CD14-positive monocyte (primary cell): ENCODE measurements around the gene SNAI1. TPM values are rescaled to one million over a fixed set of nuclear protein-coding genes. Genes with fewer than 3 reads are reported as not detected.

Experiments used
- DNase-seq, 3 donors: peaks; one replicate each; pipeline ENCODE4 v3.0.0-alpha.2; 2011 to 2022
- H2AFZ ChIP-seq: 2 replicates; pipeline ENCODE4 v1.6.0; 2012; ENCODE audit warnings: mild to moderate bottlenecking, low read depth, low read length, inconsistent platforms; ENCODE audit not compliant: insufficient read depth, poor library complexity, severe bottlenecking
- H3K27ac ChIP-seq, 2 donors: 1 replicate in 1 of 2; 2 replicates in 1 of 2; pipeline ENCODE4 v1.5.1; 2012 to 2013; ENCODE audit warnings: low read length in 2 of 2, control low read depth in 1 of 2, inconsistent platforms in 1 of 2, low read depth in 1 of 2, mild to moderate bottlenecking in 1 of 2
- H3K27me3 ChIP-seq, 2 donors: one replicate each; pipeline versions ENCODE4 v1.6.0 to v1.6.1; 2011 to 2013; ENCODE audit warnings: low read length in 2 of 2; ENCODE audit not compliant: control insufficient read depth in 2 of 2, insufficient read depth in 2 of 2
- H3K36me3 ChIP-seq, 2 donors: replicated peaks in 1 of 2; 1 replicate in 1 of 2; 2 replicates in 1 of 2; pipeline versions ENCODE4 v1.5.1 to v1.6.1; 2012 to 2013; ENCODE audit warnings: low read length in 2 of 2, control low read depth in 1 of 2, inconsistent platforms in 1 of 2, mild to moderate bottlenecking in 1 of 2; ENCODE audit not compliant: insufficient read depth in 2 of 2, control insufficient read depth in 1 of 2
- H3K4me1 ChIP-seq, 2 donors: 1 replicate in 1 of 2; 2 replicates in 1 of 2; pipeline versions ENCODE4 v1.5.1 to v1.6.1; 2012 to 2013; ENCODE audit warnings: low read length in 2 of 2, control low read depth in 1 of 2, inconsistent platforms in 1 of 2, mild to moderate bottlenecking in 1 of 2, moderate library complexity in 1 of 2; ENCODE audit not compliant: insufficient read depth in 2 of 2, control insufficient read depth in 1 of 2
- H3K4me2 ChIP-seq: replicated peaks from 2 replicates; pipeline ENCODE3; 2012; ENCODE audit warnings: low read length, moderate library complexity, mild to moderate bottlenecking; ENCODE audit not compliant: poor library complexity, severe bottlenecking; ENCODE audit errors: extremely low read depth
- H3K4me3 ChIP-seq, 3 experiments: fragments of 200-600 bp in 1 of 3; sonication (generic) in 1 of 3; replicated peaks in 1 of 3; 1 replicate in 2 of 3; 2 replicates in 1 of 3; pipeline ENCODE4 v1.5.1; 2011 to 2013; ENCODE audit warnings: low read length in 3 of 3, mild to moderate bottlenecking in 3 of 3, control low read depth in 2 of 3, low read depth in 2 of 3, inconsistent platforms in 1 of 3, moderate library complexity in 1 of 3
- H3K79me2 ChIP-seq: 2 replicates; pipeline ENCODE4 v1.6.0; 2012; ENCODE audit warnings: mild to moderate bottlenecking, control low read depth, inconsistent platforms, low read length, moderate library complexity; ENCODE audit not compliant: insufficient read depth
- H3K9ac ChIP-seq: 2 replicates; pipeline ENCODE4 v1.6.0; 2017; ENCODE audit warnings: low read length, mild to moderate bottlenecking; ENCODE audit not compliant: insufficient read depth, poor library complexity, severe bottlenecking
- H3K9me3 ChIP-seq, 2 donors: replicated peaks in 1 of 2; 1 replicate in 1 of 2; 2 replicates in 1 of 2; pipeline versions ENCODE4 v1.5.1 to v1.6.1; 2012 to 2013; ENCODE audit warnings: low read length in 2 of 2, control low read depth in 1 of 2; ENCODE audit not compliant: control insufficient read depth in 1 of 2, insufficient read depth in 1 of 2
- H4K20me1 ChIP-seq: 2 replicates; pipeline ENCODE4 v1.6.0; 2012; ENCODE audit warnings: mild to moderate bottlenecking, low read length, control low read depth, moderate library complexity; ENCODE audit not compliant: insufficient read depth
- H3K27ac Mint-ChIP-seq, 7 donors: one replicate each; pipeline ENCODE4 v1.8.0; 2020; ENCODE audit warnings: mild to moderate bottlenecking in 7 of 7, mixed read lengths in 7 of 7, moderate library complexity in 6 of 7, inconsistent platforms in 2 of 7
- H3K27me3 Mint-ChIP-seq, 3 donors: one replicate each; pipeline ENCODE4 v1.8.0; 2021 to 2022; ENCODE audit warnings: low read depth in 3 of 3, mild to moderate bottlenecking in 3 of 3, mixed read lengths in 3 of 3, moderate library complexity in 3 of 3, inconsistent platforms in 1 of 3
- H3K36me3 Mint-ChIP-seq, 2 donors: one replicate each; pipeline ENCODE4 v1.8.0; 2020; ENCODE audit warnings: mixed read lengths in 2 of 2, inconsistent platforms in 1 of 2, mild to moderate bottlenecking in 1 of 2
- H3K4me1 Mint-ChIP-seq: one replicate; pipeline ENCODE4 v1.8.0; 2020; ENCODE audit warnings: mild to moderate bottlenecking, mixed read lengths
- H3K4me3 Mint-ChIP-seq, 2 donors: one replicate each; pipeline ENCODE4 v1.8.0; 2020; ENCODE audit warnings: mild to moderate bottlenecking in 2 of 2, mixed read lengths in 2 of 2, moderate library complexity in 1 of 2
- H3K9me3 Mint-ChIP-seq, 7 donors: one replicate each; pipeline ENCODE4 v1.8.0; 2020 to 2022; ENCODE audit warnings: mixed read lengths in 7 of 7, mild to moderate bottlenecking in 6 of 7, moderate library complexity in 6 of 7, inconsistent platforms in 2 of 7
- CTCF ChIP-seq: fragments of 200-600 bp; IDR thresholded peaks from one replicate; pipeline ENCODE4 v1.8.0; 2022; ENCODE audit warnings: antibody characterized with exemption, mild to moderate bottlenecking
- WGBS: methylation state at CpG from one replicate; pipeline ENCODE4 v1.1.5; 2013; ENCODE audit warnings: missing lambda C conversion rate; ENCODE audit not compliant: insufficient coverage; 5-methylcytosine and 5-hydroxymethylcytosine counted together
- intact Hi-C, 2 donors: fragments of 100-400 bp; cut with micrococcal nuclease; formaldehyde crosslinking; loops; one replicate each; pipeline versions ENCODE4 v1.15.0 to v1.15.1; 2023
- polyA plus RNA-seq, 3 donors: library from polyadenylated mRNA; depleted of rRNA in 1 of 3; unstranded in 2 of 3; stranded (reverse) in 1 of 3; fragments of 300-500 nt in 2 of 3; fragments of >200 nt in 1 of 3; fragmentation: Illumina TruSeq in 2 of 3; gene quantifications; 1 replicate in 2 of 3; 2 replicates in 1 of 3; pipeline ENCODE4 v1.2.3, GENCODE V29; 2012 to 2021

Gene SNAI1
- polyA plus RNA-seq, 3 donors = 2.4 to 181 (median 2.6) TPM

GRCh38 chr20:49969234-49969633, 13.5 kb upstream of the SNAI1 start:
- H3K4me1 ChIP-seq = peaks cover 10 to 16% of the 10 kb centered on the region in 2 donors
- WGBS = 44% methylated on average over 1 of the region's 3 CpGs
- intact Hi-C loops = no loop called here
- no peaks in the 10 kb centered on the region for H3K9me3 Mint-ChIP-seq
- peak in 1 of 3 donors; percentile 41 for DNase-seq
- no peaks in the 10 kb centered on the region for H3K36me3 ChIP-seq
- no peak overlapping the region for H3K4me2 ChIP-seq
- no peak overlapping the region for H3K4me3 Mint-ChIP-seq
- H3K36me3 Mint-ChIP-seq = peaks cover 0 to under 1% of the 10 kb centered on the region in 2 donors
- no peak for TF ChIP-seq CTCF
- H3K79me2 ChIP-seq = no peaks in the 10 kb centered on the region
- no peaks in the 10 kb centered on the region for H3K9me3 ChIP-seq
- H3K9ac ChIP-seq = no peak overlapping the region
- H2AFZ ChIP-seq = no peak overlapping the region
- no peak overlapping the region for H3K27ac Mint-ChIP-seq
- peaks cover 0 to 4% (median 0%) of the 10 kb centered on the region in 3 donors for H3K27me3 Mint-ChIP-seq
- H3K4me1 Mint-ChIP-seq = peaks cover 14% of the 10 kb centered on the region
- no peak overlapping the region for H3K27ac ChIP-seq
- H3K27me3 ChIP-seq = no peaks in the 10 kb centered on the region
- H3K4me3 ChIP-seq = no peak overlapping the region
- H4K20me1 ChIP-seq = peaks cover 9% of the 10 kb centered on the region

- Mint-ChIP-seq H3K27ac (no peak overlapping the region), H3K9me3 (no peaks in the 10 kb centered on the region), H3K27me3 (peaks cover 0 to 2% (median 0%) of the 10 kb centered on the region in 3 donors), H3K4me3 (no peak overlapping the region), H3K36me3 (no peaks in the 10 kb centered on the region), H3K4me1 (peaks cover 13% of the 10 kb centered on the region)
- intact Hi-C loops = loop anchor here in 1 of 2 donors (10.0 kb wide), 1 partner anchor 615 kb away; no protein-coding TSS in a partner anchor
- H3K4me1 ChIP-seq = peaks cover 10 to 13% of the 10 kb centered on the region in 2 donors
- no peak overlapping the region for H3K4me3 ChIP-seq
- peaks cover 7% of the 10 kb centered on the region for H4K20me1 ChIP-seq
- no peak overlapping the region for H3K4me2 ChIP-seq
- 48% methylated on average over 3 of the region's 5 CpGs for WGBS
- no peak overlapping the region for H3K27ac ChIP-seq
- H3K9me3 ChIP-seq = no peaks in the 10 kb centered on the region
- TF ChIP-seq CTCF = no peak
- no peaks in the 10 kb centered on the region for H3K36me3 ChIP-seq
- no peaks in the 10 kb centered on the region for H3K27me3 ChIP-seq
- no peak overlapping the region for H3K9ac ChIP-seq
- no peaks in the 10 kb centered on the region for H3K79me2 ChIP-seq
- no peak for DNase-seq
- no peak overlapping the region for H2AFZ ChIP-seq
Observed at GRCh38 chr20:49969946-49970345, 12.8 kb upstream of the SNAI1 start.
